GM18868 (cell line): ENCODE measurements around the gene PBLD.
"Not testable (repeated sequence)": the region's sequence is repeated elsewhere in the genome, so short reads cannot be mapped to it uniquely, and the experiment has no call there.

Experiments
- ATAC-seq: cut with Tn5 transposase; IDR thresholded peaks from one replicate; pipeline ENCODE4 v1.9.1; 2021; ENCODE audit warnings: mild to moderate bottlenecking, moderate library complexity; ENCODE audit not compliant: unreplicated experiment

Gene PBLD

GRCh38 chr10:68284062-68285001 lies 48.4 kb downstream of the PBLD start:
- no peak for ATAC-seq

GRCh38 chr10:68280758-68281157 lies 52.0 kb downstream of the PBLD start:
- ATAC-seq, result no peak

GRCh38 chr10:68278906-68279753 lies 53.6 kb downstream of the PBLD start:
- ATAC-seq, result not testable (repeated sequence)

GRCh38 chr10:68277814-68278213 lies 54.9 kb downstream of the PBLD start:
- not testable (repeated sequence) for ATAC-seq

GRCh38 chr10:68276224-68276623 lies 56.5 kb downstream of the PBLD start:
- no peak for ATAC-seq

GRCh38 chr10:68275600-68276126 lies 57.1 kb downstream of the PBLD start:
- ATAC-seq, result no peak

- ATAC-seq, result no peak
Observed at GRCh38 chr10:68272833-68273232, 59.9 kb downstream of the PBLD start.

GRCh38 chr10:68271196-68271882 lies 61.4 kb downstream of the PBLD start:
- ATAC-seq, result no peak

GRCh38 chr10:68269562-68270290 lies 63.0 kb downstream of the PBLD start:
- no peak for ATAC-seq

- no peak for ATAC-seq
Observed at GRCh38 chr10:68261132-68261856, 71.4 kb downstream of the PBLD start.

- ATAC-seq, result no peak
Observed at GRCh38 chr10:68253346-68253745, 79.4 kb downstream of the PBLD start.

GRCh38 chr10:68251625-68252495 lies 80.9 kb downstream of the PBLD start:
- peak; percentile 62 for ATAC-seq

GRCh38 chr10:68251151-68251550 lies 81.6 kb downstream of the PBLD start:
- ATAC-seq, result no peak

GRCh38 chr10:68249297-68249696 lies 83.4 kb downstream of the PBLD start:
- ATAC-seq, result no peak

- ATAC-seq, result no peak
Observed at GRCh38 chr10:68247931-68248330, 84.8 kb downstream of the PBLD start.

GRCh38 chr10:68246397-68246796 lies 86.3 kb downstream of the PBLD start:
- not testable (repeated sequence) for ATAC-seq

GRCh38 chr10:68242051-68242450 lies 90.7 kb downstream of the PBLD start:
- no peak for ATAC-seq

- no peak for ATAC-seq
Observed at GRCh38 chr10:68239596-68240150, 93.1 kb downstream of the PBLD start.
